Mesenchymal stem cell (in vitro differentiated cells and primary cell): ENCODE results near the gene ATP9A.
A peak's percentile ranks its signal among the peaks of the same experiment; 100 is the strongest.

Experiments used
- DNase-seq: peaks from one replicate; pipeline ENCODE4 v3.0.0-alpha.2; 2013
- H2AFZ ChIP-seq: one replicate; pipeline ENCODE4 v1.6.1; 2013; ENCODE audit warnings: low read depth, mild to moderate bottlenecking, control low read depth, inconsistent platforms, low read length, moderate library complexity
- H2AK5ac ChIP-seq: 2 replicates; pipeline ENCODE4 v1.6.1; 2013; ENCODE audit warnings: low read length, moderate library complexity, mild to moderate bottlenecking, inconsistent platforms; ENCODE audit not compliant: severe bottlenecking
- H2BK120ac ChIP-seq: one replicate; pipeline ENCODE4 v1.6.1; 2013; ENCODE audit warnings: low read depth, mild to moderate bottlenecking, inconsistent platforms, low read length, moderate library complexity
- H2BK12ac ChIP-seq, 2 experiments: one replicate each; pipeline ENCODE4 v1.6.1; 2013; ENCODE audit warnings: inconsistent platforms in 2 of 2, low read length in 2 of 2, mild to moderate bottlenecking in 2 of 2, moderate library complexity in 2 of 2, control low read depth in 1 of 2
- H2BK15ac ChIP-seq: one replicate; pipeline ENCODE4 v1.6.1; 2013; ENCODE audit warnings: mild to moderate bottlenecking, low read depth, inconsistent platforms; ENCODE audit not compliant: poor library complexity, severe bottlenecking
- H2BK5ac ChIP-seq: 2 replicates; pipeline ENCODE4 v1.6.1; 2013; ENCODE audit warnings: low read depth, mild to moderate bottlenecking, low read length, control low read depth, inconsistent platforms; ENCODE audit not compliant: poor library complexity, severe bottlenecking
- H3K14ac ChIP-seq, 2 experiments: one replicate each; pipeline ENCODE4 v1.6.1; 2013; ENCODE audit warnings: inconsistent platforms in 2 of 2, low read length in 2 of 2, control low read depth in 1 of 2, mild to moderate bottlenecking in 1 of 2, moderate library complexity in 1 of 2
- H3K18ac ChIP-seq, 2 experiments: one replicate each; pipeline ENCODE4 v1.6.1; 2013; ENCODE audit warnings: inconsistent platforms in 2 of 2, low read length in 2 of 2, control low read depth in 1 of 2, low read depth in 1 of 2, mild to moderate bottlenecking in 1 of 2
- H3K23ac ChIP-seq, 2 experiments: one replicate each; pipeline ENCODE4 v1.6.1; 2013; ENCODE audit warnings: inconsistent platforms in 2 of 2, low read length in 2 of 2, mild to moderate bottlenecking in 2 of 2, moderate library complexity in 2 of 2, control low read depth in 1 of 2
- H3K27ac ChIP-seq: 2 replicates; pipeline ENCODE4 v1.5.1; 2013; ENCODE audit warnings: mild to moderate bottlenecking, moderate library complexity, low read length, control low read depth, inconsistent platforms; ENCODE audit not compliant: poor library complexity, severe bottlenecking
- H3K27me3 ChIP-seq, 2 experiments: 2 replicates each; pipeline versions ENCODE4 v1.6.1 to v1.7.0; 2013; ENCODE audit warnings: low read length in 2 of 2, mild to moderate bottlenecking in 2 of 2, moderate library complexity in 2 of 2, control low read depth in 1 of 2, inconsistent platforms in 1 of 2; ENCODE audit not compliant: control insufficient read depth in 1 of 2, insufficient read depth in 1 of 2
- H3K36me3 ChIP-seq, 2 experiments: 2 replicates each; pipeline versions ENCODE4 v1.6.1 to v1.7.0; 2013; ENCODE audit warnings: low read length in 2 of 2, control low read depth in 1 of 2, inconsistent platforms in 1 of 2, low read depth in 1 of 2, mild to moderate bottlenecking in 1 of 2; ENCODE audit not compliant: insufficient read depth in 2 of 2, control insufficient read depth in 1 of 2
- H3K4ac ChIP-seq, 2 experiments: one replicate each; pipeline ENCODE4 v1.6.1; 2013; ENCODE audit warnings: inconsistent platforms in 2 of 2, low read length in 2 of 2, mild to moderate bottlenecking in 2 of 2, moderate library complexity in 2 of 2, control low read depth in 1 of 2, low read depth in 1 of 2
- H3K4me1 ChIP-seq: 2 replicates; pipeline ENCODE4 v1.6.1; 2013; ENCODE audit warnings: low read depth, low read length, control low read depth; ENCODE audit not compliant: control insufficient read depth, insufficient read depth
- H3K4me2 ChIP-seq: 2 replicates; pipeline ENCODE4 v1.6.1; 2013; ENCODE audit warnings: low read length, mild to moderate bottlenecking, inconsistent platforms; ENCODE audit not compliant: poor library complexity, severe bottlenecking
- H3K4me3 ChIP-seq, 2 experiments: 2 replicates each; pipeline versions ENCODE4 v1.5.1 to v1.7.0; 2013; ENCODE audit warnings: low read length in 2 of 2, mild to moderate bottlenecking in 2 of 2, control low read depth in 1 of 2, low read depth in 1 of 2; ENCODE audit not compliant: insufficient read depth in 1 of 2
- H3K79me1 ChIP-seq: replicated peaks from 2 replicates; pipeline ENCODE4 v1.6.1; 2013; ENCODE audit warnings: mild to moderate bottlenecking, control low read depth, low read length, inconsistent platforms; ENCODE audit not compliant: poor library complexity, severe bottlenecking
- H3K9ac ChIP-seq: 2 replicates; pipeline ENCODE4 v1.7.0; 2013; ENCODE audit warnings: mild to moderate bottlenecking, low read length, moderate library complexity
- H3K9me3 ChIP-seq: 2 replicates; pipeline ENCODE4 v1.7.0; 2013; ENCODE audit warnings: mild to moderate bottlenecking, low read length; ENCODE audit not compliant: control insufficient read depth
- H4K8ac ChIP-seq: one replicate; pipeline ENCODE4 v1.6.1; 2013; ENCODE audit warnings: inconsistent platforms, mild to moderate bottlenecking, low read length, moderate library complexity
- H4K91ac ChIP-seq: one replicate; pipeline ENCODE4 v1.6.1; 2013; ENCODE audit warnings: mild to moderate bottlenecking, low read length, inconsistent platforms
- WGBS: methylation state at CpG from one replicate; pipeline ENCODE4 v1.1.7; 2013; ENCODE audit warnings: mixed read lengths; 5-methylcytosine and 5-hydroxymethylcytosine counted together

ATP9A gene

GRCh38 chr20:51628533-51629398 lies 139.4 kb downstream of the ATP9A start:
- Histone ChIP-seq H3K27me3 (no peaks in the 10 kb centered on the region), H3K36me3 (peaks cover 29 to 53% of the 10 kb centered on the region in 2 experiments), H3K4me1 (peaks cover 14% of the 10 kb centered on the region), H2AK5ac (no peak overlapping the region), H3K27ac (no peak overlapping the region), H4K91ac (no peak overlapping the region), H2BK120ac (no peak overlapping the region), H3K14ac (no peak overlapping the region), H3K4me2 (no peak overlapping the region), H2BK12ac (no peak overlapping the region), H3K9me3 (no peaks in the 10 kb centered on the region), H3K18ac (no peak overlapping the region), H2BK15ac (no peak overlapping the region), H3K79me1 (peaks cover 4% of the 10 kb centered on the region), H3K9ac (peak overlapping the region; percentile 33), H3K4me3 (no peak overlapping the region), H4K8ac (no peak overlapping the region), H2AFZ (no peak overlapping the region), H3K4ac (no peak overlapping the region), H3K23ac (no peak overlapping the region), H2BK5ac (no peak overlapping the region)
- peak; percentile 74 for DNase-seq
- WGBS: 91% methylated on average over 8 of the region's 8 CpGs

GRCh38 chr20:51627586-51627985 lies 140.6 kb downstream of the ATP9A start:
- H2BK15ac ChIP-seq: no peak overlapping the region
- H3K18ac ChIP-seq: no peak overlapping the region
- no peak overlapping the region for H3K14ac ChIP-seq
- no peak overlapping the region for H3K27ac ChIP-seq
- H2AFZ ChIP-seq: no peak overlapping the region
- 95% methylated on average over 10 of the region's 10 CpGs for WGBS
- H3K9me3 ChIP-seq: no peaks in the 10 kb centered on the region
- H3K9ac ChIP-seq: no peak overlapping the region
- H3K4ac ChIP-seq: no peak overlapping the region
- no peak overlapping the region for H2AK5ac ChIP-seq
- no peaks in the 10 kb centered on the region for H3K27me3 ChIP-seq
- H3K4me3 ChIP-seq: no peak overlapping the region
- H3K4me2 ChIP-seq: no peak overlapping the region
- no peak overlapping the region for H3K23ac ChIP-seq
- H4K8ac ChIP-seq: no peak overlapping the region
- H2BK120ac ChIP-seq: no peak overlapping the region
- no peak for DNase-seq
- peaks cover 4% of the 10 kb centered on the region for H3K79me1 ChIP-seq
- H2BK12ac ChIP-seq: no peak overlapping the region
- peaks cover 29 to 57% of the 10 kb centered on the region in 2 experiments for H3K36me3 ChIP-seq
- H4K91ac ChIP-seq: no peak overlapping the region
- H2BK5ac ChIP-seq: no peak overlapping the region
- peaks cover 14% of the 10 kb centered on the region for H3K4me1 ChIP-seq

DNA sequence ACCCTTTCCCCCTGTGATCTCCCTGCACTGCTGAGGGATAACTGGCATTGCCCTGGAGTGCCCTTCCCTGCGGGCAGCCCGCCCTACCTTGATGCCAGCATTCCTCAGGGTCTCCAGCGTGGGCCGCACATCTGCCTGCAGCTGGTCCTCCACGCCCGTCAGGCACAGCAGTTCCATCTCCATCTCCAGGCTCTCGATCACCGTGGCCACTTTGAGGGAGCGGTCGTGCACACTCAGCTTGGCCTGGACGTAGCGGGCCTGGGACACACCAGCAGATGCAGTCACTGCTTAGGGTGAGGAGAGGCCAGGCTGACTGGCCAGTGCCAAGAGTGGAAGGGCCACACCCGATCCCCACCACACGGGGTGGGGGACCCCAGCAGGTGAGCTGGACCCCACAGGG lies 143.1 kb downstream of the ATP9A start:
- no peak overlapping the region for H2BK15ac ChIP-seq
- H3K4me1 ChIP-seq: peaks cover 4% of the 10 kb centered on the region
- no peak overlapping the region for H4K8ac ChIP-seq
- H3K79me1 ChIP-seq: peaks cover 4% of the 10 kb centered on the region
- WGBS: 93% methylated on average over 14 of the region's 14 CpGs
- H2BK5ac ChIP-seq: no peak overlapping the region
- no peak for DNase-seq
- H3K36me3 ChIP-seq: peaks cover 37 to 76% of the 10 kb centered on the region in 2 experiments
- no peak overlapping the region for H3K4me2 ChIP-seq
- no peak overlapping the region for H3K18ac ChIP-seq
- H4K91ac ChIP-seq: no peak overlapping the region
- H3K27ac ChIP-seq: no peak overlapping the region
- H3K9me3 ChIP-seq: no peaks in the 10 kb centered on the region
- H3K23ac ChIP-seq: no peak overlapping the region
- no peak overlapping the region for H3K4me3 ChIP-seq
- H2AFZ ChIP-seq: no peak overlapping the region
- no peak overlapping the region for H2AK5ac ChIP-seq
- no peak overlapping the region for H3K9ac ChIP-seq
- no peak overlapping the region for H3K4ac ChIP-seq
- H3K27me3 ChIP-seq: no peaks in the 10 kb centered on the region
- no peak overlapping the region for H2BK120ac ChIP-seq
- H3K14ac ChIP-seq: no peak overlapping the region
- no peak overlapping the region for H2BK12ac ChIP-seq

DNA sequence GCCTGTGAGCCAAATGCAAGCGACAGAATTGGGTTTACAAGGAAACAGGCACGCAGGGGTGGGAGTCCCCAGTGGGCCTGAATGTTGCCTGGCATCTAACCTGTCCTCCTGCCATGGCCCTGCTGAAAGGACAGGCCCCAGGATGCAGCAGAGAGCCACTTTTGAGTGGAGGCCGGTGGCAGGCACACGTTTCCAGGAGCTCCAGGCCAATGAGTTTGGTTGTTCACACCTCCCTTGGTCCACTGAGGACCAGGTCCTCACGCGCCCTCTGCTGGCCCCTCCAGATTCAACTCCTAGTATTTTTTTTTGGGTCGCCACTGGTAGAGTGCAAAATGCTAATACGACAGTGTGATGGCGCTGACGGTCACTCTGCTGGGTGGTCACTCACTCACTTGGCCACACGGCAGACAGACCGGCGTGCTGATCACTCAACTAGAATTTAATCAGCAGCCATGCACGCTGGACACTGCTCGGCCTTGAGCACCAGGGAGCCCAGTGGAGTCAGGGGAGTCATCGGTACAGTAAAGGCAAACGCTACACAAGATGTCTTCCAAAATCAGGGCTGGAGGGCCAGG lies 143.9 kb downstream of the ATP9A start:
- Histone ChIP-seq H3K4me3 (no peak overlapping the region), H2AK5ac (no peak overlapping the region), H3K18ac (no peak overlapping the region), H2AFZ (no peak overlapping the region), H2BK5ac (no peak overlapping the region), H3K4me1 (peaks cover 4% of the 10 kb centered on the region), H3K79me1 (no peaks in the 10 kb centered on the region), H3K36me3 (peaks cover 37 to 76% of the 10 kb centered on the region in 2 experiments), H2BK15ac (no peak overlapping the region), H3K27me3 (no peaks in the 10 kb centered on the region), H3K27ac (no peak overlapping the region), H3K4me2 (no peak overlapping the region), H3K4ac (no peak overlapping the region), H4K91ac (no peak overlapping the region), H2BK120ac (no peak overlapping the region), H3K9me3 (no peaks in the 10 kb centered on the region), H3K14ac (no peak overlapping the region), H4K8ac (no peak overlapping the region), H3K9ac (no peak overlapping the region), H2BK12ac (no peak overlapping the region), H3K23ac (no peak overlapping the region)
- peak; percentile 70 for DNase-seq
- WGBS: 46% methylated on average over 17 of the region's 17 CpGs
